SK-MEL-5 (cell line): ENCODE results near the gene ATP2C2. TPM values are rescaled to one million over a fixed set of nuclear protein-coding genes. Genes with fewer than 3 reads are reported as not detected.
"Not testable (repeated sequence)": the region's sequence is repeated elsewhere in the genome, so short reads cannot be mapped to it uniquely, and the experiment has no call there.

ENCODE experiments used
- DNase-seq: peaks from one replicate; pipeline ENCODE4 v3.0.0-alpha.2; 2016; ENCODE audit warnings: low read depth, low spot score
- in situ Hi-C: cut with HindIII; loops from 2 replicates; pipeline ENCODE4 v1.10.0; 2016; ENCODE audit warnings: low sequenced_read_pairs, high pct_unique_total_duplicates, low pct_unique_long_range_greater_than_20kb
- total RNA-seq: library from RNA; depleted of rRNA; stranded (reverse); fragments of >200 nt; shearing (Covaris generic); gene quantifications from 2 replicates; pipeline ENCODE4 v1.2.3, GENCODE V29; 2014

ATP2C2 gene
- total RNA-seq, 1 experiment from 2014 or later = 0.29 TPM

- DNase-seq, in situ Hi-C loops: not testable (repeated sequence)
These were observed 82.8 kb downstream of the ATP2C2 start for GRCh38 chr16:84451010-84451676.

GRCh38 chr16:84451781-84452180 lies 83.4 kb downstream of the ATP2C2 start:
- in situ Hi-C loops = no loop called here
- no peak for DNase-seq

GRCh38 chr16:84453061-84453752 lies 84.9 kb downstream of the ATP2C2 start:
- in situ Hi-C loops = no loop called here
- no peak for DNase-seq

GRCh38 chr16:84454611-84455010 lies 86.3 kb downstream of the ATP2C2 start:
- in situ Hi-C loops = no loop called here
- DNase-seq = no peak

- in situ Hi-C loops = no loop called here
- DNase-seq = no peak
These were observed 86.7 kb downstream of the ATP2C2 start for GRCh38 chr16:84455031-84455430.

GRCh38 chr16:84458606-84459532 lies 90.5 kb downstream of the ATP2C2 start:
- in situ Hi-C loops = no loop called here
- DNase-seq = no peak

GRCh38 chr16:84459533-84459894 lies 91.2 kb downstream of the ATP2C2 start:
- no peak for DNase-seq
- in situ Hi-C loops = no loop called here

GRCh38 chr16:84459941-84460405 lies 91.6 kb downstream of the ATP2C2 start:
- in situ Hi-C loops = no loop called here
- no peak for DNase-seq

- in situ Hi-C loops = no loop called here
These were observed 92.2 kb downstream of the ATP2C2 start for GRCh38 chr16:84460406-84461028.

GRCh38 chr16:84461029-84461412 lies 92.7 kb downstream of the ATP2C2 start:
- in situ Hi-C loops = no loop called here
- no peak for DNase-seq

More at GRCh38 chr16:84460406-84461028, 92.2 kb downstream of the ATP2C2 start:
- DNase-seq = no peak

- no peak for DNase-seq
- in situ Hi-C loops = no loop called here
These were observed 93.3 kb downstream of the ATP2C2 start for GRCh38 chr16:84461413-84462295.

GRCh38 chr16:84462296-84463210 lies 94.2 kb downstream of the ATP2C2 start:
- DNase-seq = no peak
- in situ Hi-C loops = no loop called here

- no peak for DNase-seq
- in situ Hi-C loops = no loop called here
These were observed 94.9 kb downstream of the ATP2C2 start for GRCh38 chr16:84463221-84463620.

- in situ Hi-C loops = no loop called here
- no peak for DNase-seq
These were observed 95.8 kb downstream of the ATP2C2 start for GRCh38 chr16:84464116-84464515.

- in situ Hi-C loops = no loop called here
- peak; percentile 7 for DNase-seq
These were observed 96.8 kb downstream of the ATP2C2 start for GRCh38 chr16:84465154-84465553.

- DNase-seq = no peak
- in situ Hi-C loops = no loop called here
These were observed 98.4 kb downstream of the ATP2C2 start for GRCh38 chr16:84466692-84467091.
